HG03354 (cell line): ENCODE measurements around the gene TRDN.
"Not testable (repeated sequence)": the region's sequence is repeated elsewhere in the genome, so short reads cannot be mapped to it uniquely, and the experiment has no call there.

Experiments used
- ATAC-seq: cut with Tn5 transposase; IDR thresholded peaks from one replicate; pipeline ENCODE4 v1.9.1; 2021; ENCODE audit warnings: mild to moderate bottlenecking; ENCODE audit not compliant: unreplicated experiment, poor library complexity, severe bottlenecking

Gene TRDN

GRCh38 chr6:123570813-123571684 is 65.7 kb downstream of the TRDN start:
- ATAC-seq = no peak

DNA sequence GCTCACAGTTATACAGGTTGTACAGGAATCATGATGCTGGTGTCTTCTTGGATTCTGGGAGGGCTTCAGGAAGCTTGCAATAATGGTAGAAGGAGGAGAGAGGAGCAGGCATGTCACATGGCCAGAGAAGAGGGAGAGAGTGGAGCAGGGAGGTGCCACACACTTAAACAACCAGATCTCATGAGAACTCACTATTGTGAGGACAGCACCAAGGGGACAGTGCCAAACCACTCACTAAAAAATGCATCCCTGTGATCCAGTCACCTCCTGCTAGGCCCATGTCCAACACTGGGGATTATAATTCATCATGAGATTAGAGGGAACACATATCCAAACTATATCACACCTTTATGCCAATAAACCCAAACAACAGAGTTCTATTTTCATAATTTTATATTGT is 67.2 kb downstream of the TRDN start:
- no peak for ATAC-seq

- no peak for ATAC-seq
Measured at GRCh38 chr6:123565529-123565928, 71.2 kb downstream of the TRDN start.

DNA sequence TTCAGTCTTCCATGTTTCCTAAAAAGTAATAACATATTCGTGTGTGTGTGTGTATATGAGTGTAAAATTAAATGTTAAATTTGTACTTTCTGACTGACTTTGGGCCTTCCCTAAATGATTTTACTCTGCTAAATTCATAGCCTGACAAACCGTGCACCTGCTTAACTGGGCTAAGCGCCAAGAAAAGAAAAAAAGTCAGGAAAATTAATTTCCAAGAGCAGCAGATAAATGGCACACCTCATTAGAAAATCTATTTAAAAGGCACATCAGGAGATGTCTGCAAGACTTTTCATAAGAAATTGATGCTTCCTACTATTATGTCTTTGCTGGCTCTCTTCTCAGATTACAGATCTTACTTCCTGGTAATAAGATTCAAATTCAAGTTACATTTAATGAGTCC is 72.4 kb downstream of the TRDN start:
- ATAC-seq = no peak

DNA sequence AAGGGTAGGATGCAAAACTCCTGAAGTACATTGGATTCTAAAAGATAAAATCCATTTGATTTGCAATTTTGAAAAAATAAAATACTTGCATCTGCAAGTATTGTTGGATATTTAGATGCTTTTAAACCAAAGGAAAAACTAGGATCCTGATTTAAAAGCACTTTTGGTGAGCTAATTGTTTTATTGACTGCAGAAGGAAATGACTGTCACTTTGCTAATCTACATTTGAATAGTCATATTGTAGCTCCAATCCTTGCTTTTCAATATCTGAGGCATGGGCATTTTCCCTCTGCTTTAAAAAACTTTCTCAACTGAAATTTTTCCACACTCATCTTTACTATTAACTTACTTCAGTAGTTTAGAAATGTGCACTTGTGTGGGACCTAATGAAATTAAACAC is 74.1 kb downstream of the TRDN start:
- no peak for ATAC-seq

GRCh38 chr6:123562264-123562663 is 74.5 kb downstream of the TRDN start:
- ATAC-seq = no peak

- not testable (repeated sequence) for ATAC-seq
Measured at GRCh38 chr6:123559816-123560215, 76.9 kb downstream of the TRDN start.

DNA sequence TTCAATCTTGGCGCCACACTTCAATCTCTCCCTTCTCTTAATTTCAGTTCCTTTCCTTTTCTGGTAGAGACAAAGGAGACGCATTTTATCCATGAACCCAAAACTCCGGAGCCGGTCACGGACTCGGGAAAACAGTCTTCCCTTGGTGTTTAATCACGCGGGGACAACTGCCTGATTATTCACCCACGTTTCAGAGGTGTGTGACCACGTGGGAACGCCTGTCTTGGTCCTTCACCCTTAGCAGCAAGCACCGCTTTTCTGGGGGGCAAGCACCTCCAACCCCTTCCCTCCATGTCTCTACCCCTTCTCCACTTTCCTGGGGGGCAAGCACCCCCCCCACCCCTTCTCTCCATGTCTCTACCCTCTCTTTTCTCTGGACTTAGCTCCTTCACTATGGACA is 79.3 kb downstream of the TRDN start:
- not testable (repeated sequence) for ATAC-seq

- no peak for ATAC-seq
Measured at GRCh38 chr6:123551939-123552707, 84.6 kb downstream of the TRDN start.

- ATAC-seq = no peak
Measured at GRCh38 chr6:123550052-123550617, 86.6 kb downstream of the TRDN start.

DNA sequence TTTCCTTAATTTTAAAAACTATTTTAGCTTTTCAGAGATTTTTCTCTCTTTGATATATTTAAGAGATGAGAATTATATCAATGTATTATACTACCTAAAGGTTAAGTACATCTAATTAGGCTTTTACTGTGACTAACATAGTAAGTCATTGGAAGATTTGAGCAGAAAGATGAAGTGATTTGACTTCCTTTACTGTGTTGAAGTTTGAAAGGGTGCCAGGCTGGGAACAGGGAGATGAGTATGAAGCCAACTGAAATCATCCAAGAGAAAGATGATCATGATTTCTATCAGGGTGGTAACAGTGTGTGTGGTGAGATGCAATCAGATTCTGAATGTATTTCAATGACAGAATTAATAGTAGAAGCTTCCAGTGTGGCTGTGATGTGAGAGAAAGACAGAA is 87.3 kb downstream of the TRDN start:
- ATAC-seq = no peak

DNA sequence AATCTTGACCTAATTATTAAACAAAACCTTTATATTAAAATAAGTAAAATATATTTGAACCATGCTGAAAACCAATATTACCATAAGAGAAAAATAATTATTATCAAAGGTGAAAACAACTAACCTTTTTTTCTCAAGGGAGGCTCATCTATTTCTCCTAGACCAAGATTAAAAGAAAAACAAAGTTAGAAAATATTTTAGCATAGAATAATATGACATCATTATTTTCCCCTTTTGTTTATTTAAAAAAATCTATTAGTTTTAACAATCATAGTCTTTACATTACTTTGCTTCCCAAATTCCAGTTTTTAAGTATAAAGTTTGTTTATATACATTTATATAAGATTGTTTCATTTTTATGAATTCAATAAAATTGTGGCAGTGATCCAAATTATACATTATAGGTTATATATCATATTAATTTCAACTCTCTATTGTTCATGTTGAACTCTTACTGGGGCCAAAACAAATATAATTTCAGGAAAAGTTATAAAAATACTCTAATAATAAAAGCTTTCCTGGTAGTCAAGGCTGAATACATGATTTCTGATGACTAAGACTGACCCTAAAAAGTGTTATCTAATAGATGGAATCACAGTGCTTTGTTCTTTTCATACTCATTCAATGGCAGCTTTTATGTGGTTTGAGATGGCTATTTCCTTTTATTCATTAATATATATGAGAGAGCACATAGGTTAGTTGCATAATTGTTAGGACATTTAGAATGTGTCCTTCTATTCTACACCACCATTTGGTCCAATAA is 89.4 kb downstream of the TRDN start:
- ATAC-seq = no peak

- no peak for ATAC-seq
Measured at GRCh38 chr6:123546537-123546936, 90.2 kb downstream of the TRDN start.

DNA sequence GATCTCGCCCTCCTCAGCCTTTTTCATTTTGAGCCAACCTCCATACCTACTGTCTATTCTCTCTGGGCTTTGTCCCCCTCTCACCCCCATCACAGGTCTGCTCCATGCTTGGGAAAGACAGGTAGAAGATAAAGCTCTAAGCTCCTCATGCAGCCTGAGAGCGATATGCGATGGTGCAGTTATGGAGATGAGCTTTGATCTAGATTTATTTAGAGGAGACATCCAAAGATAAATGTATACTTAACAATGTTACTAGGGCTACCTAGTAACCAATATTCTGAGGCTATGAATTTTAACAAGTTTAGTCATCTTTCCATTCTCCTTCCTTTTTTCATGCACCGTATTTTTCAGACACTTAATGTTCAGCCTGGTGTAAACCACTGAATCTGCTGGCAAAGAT is 95.3 kb downstream of the TRDN start:
- no peak for ATAC-seq

GRCh38 chr6:123533862-123534648 is 102.7 kb downstream of the TRDN start:
- ATAC-seq = no peak

DNA sequence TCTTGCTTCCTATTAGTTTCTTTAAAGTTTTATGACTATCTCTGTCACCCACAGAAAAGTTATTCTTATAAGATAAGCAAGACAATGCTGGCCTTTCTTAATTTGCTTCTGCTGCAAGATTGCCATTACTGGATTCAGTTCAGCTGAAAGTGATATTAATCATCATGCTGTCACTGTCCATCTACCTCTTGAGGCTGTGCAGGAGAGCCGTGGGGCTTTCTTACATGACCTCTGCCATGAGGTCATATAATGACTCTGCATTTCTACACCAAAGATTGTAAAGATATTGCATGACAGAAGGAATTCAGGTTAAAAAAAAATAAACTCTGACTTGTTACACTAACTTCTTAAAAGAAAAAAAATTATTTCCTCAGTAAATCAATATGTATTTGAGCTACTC is 106.9 kb downstream of the TRDN start:
- ATAC-seq = no peak

- no peak for ATAC-seq
Measured at GRCh38 chr6:123529058-123529457, 107.7 kb downstream of the TRDN start.

DNA sequence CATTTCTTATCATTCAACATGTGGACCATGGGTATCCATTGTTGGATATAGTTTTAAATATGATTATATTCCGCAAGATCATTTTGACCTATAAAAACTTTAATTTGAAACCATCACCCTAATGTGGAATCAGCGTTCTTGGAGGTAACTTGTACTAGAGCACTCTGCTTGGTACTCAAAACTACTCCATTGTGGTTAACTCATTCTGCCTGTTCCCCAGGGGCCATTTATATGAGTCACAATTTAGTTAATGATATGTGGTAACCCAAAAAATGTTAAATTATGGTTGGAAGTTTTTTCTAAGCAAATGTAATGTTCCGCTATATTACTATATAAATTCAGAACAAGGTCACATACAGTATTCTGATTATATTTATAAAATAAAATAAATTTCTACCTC is 109.3 kb downstream of the TRDN start:
- no peak for ATAC-seq

- ATAC-seq = no peak
Measured at GRCh38 chr6:123526128-123526527, 110.6 kb downstream of the TRDN start.
